CD4-positive, alpha-beta T cell treated with Interleukin-12 subunit alpha and Interleukin-12 subunit beta, for 1 hour (primary cell): Measurements from ENCODE around the gene GM2A.
A peak's percentile ranks its signal among the peaks of the same experiment; 100 is the strongest.
"Not testable (repeated sequence)": the region's sequence is repeated elsewhere in the genome, so short reads cannot be mapped to it uniquely, and the experiment has no call there.

ENCODE experiments used
- DNase-seq: peaks from one replicate; pipeline ENCODE4 v3.0.0-alpha.2; 2020

The GM2A gene

DNA sequence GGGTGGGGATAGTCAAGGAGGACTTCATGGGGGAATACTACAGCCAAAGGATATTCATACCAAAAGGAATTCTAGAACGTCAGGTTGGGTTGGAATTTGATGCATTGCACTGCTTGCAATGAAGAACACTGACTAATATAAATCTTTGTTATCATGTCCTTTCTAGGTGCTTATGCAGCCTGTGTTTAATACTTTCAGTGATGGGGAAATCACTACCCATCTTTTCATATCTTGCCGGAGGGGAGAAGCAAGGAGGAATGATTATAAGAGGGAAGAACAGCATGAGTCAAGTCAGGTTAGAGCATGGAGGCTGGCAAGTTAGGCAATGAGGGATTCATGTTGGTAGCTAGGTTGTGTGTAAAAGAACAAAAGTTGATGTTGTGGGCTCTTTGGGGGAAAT is 24.0 kb upstream of the GM2A start:
- DNase-seq = no peak

DNA sequence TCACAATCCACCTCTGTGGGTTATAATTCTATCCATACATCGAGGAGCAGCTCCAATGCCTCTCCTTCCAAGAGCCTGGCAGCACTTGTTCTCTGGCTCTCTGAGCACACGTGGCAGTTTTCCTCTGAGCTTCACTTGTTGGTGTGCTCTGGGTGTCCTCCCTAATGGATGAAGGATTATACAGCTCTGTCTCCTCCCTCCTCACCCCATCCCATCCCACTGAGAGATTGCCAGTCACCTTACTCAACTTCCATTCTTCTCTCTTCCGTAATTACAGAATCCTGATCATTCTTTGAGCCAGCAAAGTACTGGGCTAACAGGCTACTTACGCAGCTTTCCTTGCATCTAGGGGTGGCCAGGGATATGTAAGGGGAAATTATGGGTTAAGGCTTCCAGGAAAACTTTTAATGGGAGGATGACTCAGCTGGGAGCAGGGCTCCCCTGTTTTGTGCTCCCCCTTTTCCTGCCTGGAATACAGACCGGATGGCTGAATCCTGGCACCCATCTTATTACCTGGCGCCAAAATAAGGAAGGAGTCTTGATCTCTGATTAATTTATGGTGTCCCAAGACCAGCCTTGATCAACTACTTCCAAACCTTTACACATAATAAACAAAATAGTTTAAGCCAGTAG is 22.8 kb upstream of the GM2A start:
- no peak for DNase-seq

DNA sequence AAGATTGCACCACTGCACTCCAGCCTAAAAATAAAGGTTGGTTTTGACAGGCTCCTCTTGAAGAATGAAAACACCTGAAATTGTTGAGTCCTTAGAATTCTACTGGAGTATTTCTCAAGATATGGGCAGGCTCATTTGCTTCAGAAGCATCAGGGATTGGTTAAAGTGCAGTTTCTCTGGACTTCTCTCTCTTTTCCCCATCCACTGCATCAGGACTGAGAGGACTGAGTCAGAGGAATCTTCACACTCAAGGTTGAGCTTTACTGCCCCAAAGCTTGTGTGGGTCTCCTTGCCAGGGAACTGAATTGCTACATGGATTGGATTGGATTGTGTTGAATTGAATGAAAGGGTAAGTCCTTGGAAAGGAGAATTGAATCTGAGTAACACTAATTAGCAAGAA is 21.6 kb upstream of the GM2A start:
- DNase-seq = no peak

DNA sequence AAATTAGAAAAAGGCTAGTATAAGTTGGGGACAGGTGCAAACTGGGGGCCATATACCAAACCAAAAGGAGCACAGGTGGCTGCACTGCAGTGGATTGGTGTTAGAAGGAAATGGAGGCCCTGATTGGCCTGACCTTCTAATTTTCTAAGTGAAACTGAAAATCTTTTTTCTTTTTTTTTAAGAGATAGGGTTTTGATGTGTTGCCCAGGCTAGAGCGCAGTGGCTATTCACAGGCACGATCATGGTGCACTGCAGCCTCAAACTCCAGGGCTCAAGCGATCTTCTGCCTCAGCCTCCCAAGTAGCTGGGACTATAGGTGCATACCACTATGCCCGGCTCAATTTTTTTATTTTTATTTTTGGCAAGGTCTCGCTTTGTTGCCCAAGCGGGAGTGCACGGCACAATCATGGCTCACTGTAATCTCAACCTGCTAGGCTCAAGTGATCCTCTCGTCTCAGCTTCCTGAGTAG is 19.3 kb upstream of the GM2A start:
- DNase-seq = no peak

DNA sequence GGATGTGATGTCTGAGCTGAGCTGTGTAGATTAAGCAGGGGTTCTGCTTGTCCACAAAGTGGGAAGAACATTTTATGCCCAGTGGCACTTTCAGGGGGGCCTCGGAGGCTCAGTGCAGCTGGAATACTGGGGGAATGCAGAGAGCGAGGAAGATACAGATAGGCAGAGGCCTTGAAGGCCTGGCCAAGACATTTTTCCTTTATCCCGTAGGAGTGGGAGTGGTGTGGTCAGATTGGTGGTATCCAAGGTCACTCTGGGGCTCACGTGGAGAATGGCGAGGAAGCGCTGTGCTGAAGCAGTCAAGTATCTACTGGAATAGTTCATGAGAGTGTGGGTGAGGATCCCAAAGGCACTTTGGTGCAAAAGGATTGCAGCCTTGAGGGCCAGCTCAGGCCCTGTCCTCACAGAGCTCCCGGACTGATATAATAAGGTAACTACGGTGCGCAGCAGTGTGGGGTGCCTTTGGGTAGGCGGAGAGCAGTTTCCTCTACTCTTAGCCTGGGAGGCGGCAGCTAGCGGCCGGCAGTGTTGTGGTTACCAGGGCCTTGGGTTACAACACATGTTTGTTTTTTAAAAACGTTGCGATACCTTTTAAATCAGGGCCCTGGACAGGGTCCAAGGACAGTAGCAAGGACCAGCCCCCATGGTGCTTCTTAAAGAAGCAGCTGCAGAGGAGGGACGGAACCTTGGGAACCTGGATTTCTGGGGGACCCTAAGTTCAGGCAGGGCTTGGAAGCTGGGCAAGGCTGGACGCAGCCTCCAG is 18.3 kb upstream of the GM2A start:
- DNase-seq = no peak

DNA sequence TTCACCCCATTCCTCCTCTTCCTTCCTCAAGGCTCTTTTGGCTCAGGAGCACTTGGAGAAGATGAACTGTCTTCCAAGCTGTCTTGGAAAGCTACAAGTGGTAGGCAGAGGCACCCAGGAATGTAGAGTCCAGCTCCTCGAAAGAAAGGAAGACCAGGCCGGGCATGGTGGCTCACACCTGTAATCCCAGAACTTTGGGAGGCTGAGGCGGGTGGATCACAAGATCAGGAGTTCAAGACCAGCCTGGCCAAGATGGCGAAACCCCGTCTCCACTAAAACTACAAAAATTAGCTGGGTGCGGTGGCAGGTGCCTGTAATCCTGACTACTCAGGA is 17.8 kb upstream of the GM2A start:
- not testable (repeated sequence) for DNase-seq

GRCh38 chr5:151236888-151237287 is 16.1 kb upstream of the GM2A start:
- DNase-seq = no peak

- DNase-seq = no peak
These were observed 15.3 kb upstream of the GM2A start for GRCh38 chr5:151237685-151238084.

GRCh38 chr5:151238303-151238741 is 14.7 kb upstream of the GM2A start:
- no peak for DNase-seq

- DNase-seq = peak; percentile 69
These were observed 13.6 kb upstream of the GM2A start for GRCh38 chr5:151239237-151239861.

DNA sequence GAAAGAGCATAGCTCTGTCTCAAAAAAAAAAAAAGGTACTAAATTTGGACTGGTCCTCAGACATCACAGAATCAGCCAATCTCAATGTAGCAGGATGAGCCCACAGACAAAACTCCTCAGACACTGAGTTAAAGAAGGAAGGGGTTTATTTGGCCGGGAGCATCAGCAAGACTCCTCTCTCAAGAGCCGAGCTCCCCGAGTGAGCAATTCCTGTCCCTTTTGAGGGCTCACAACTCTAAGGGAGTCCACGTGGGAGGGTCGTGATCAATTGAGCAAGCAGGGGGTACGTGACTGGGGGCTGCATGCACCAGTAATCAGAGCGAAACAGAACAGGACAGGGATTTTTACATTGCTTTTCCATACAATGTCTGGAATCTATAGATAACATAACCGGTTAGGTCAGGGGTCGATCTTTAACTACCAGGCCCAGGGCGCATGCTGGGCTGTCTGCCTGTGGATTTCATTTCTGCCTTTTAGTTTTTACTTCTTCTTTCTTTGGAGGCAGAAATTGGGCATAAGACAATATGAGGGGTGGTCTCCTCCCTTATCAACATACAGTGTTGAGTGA is 12.6 kb upstream of the GM2A start:
- not testable (repeated sequence) for DNase-seq

DNA sequence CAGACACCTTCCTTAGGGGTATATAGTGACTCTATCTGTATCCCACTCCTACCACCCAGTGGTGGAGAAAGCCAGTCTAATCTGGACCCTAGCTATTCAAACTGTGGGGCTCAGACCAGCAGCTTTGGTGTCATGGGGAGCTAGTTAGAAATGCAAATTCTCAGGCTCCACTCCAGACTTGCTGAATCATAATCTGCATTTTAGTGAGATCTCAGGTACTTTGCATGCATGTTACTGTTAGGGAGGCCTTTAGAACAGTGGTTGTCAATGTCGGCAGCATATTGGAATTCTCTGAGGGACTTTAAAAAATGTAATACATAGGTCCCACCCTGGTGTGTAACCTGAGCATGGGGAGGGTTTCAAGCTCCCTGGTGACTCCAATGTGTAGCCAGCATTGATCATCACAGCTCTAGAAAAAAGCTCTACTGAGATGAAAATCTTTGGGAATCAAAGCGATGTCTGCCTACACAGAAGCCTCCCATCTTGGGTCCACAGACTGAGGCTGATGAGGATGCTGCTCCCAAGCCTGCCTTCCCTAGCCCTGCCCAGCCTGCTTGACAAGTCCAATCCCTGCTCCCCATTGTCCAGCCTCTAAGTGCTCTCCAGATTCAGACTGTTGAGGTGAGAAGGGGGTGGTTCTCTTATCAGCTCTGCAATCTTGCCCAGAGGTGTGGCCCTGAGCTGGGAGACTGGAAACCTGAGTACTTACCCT is 11.9 kb upstream of the GM2A start:
- no peak for DNase-seq

GRCh38 chr5:151243127-151243526 is 9.9 kb upstream of the GM2A start:
- no peak for DNase-seq

DNA sequence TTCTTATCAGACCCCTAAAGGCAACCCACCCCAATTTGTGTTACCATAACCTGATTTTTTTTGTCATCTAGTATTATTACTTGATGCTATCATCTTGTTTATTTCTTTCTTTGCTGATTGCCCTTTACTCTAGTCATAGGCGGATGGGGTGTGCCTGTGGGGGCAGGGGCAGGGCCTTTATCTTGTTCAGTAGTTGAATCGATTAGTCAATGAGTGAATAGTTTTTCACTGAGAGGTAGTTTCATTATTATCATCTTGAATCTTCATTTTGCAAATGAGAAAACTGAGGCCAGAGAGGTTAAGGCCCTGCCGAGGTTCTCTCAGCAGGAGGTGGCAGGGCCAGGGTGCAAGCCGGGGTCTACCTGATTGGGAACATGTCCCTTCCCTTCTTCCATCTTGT is 9.4 kb upstream of the GM2A start:
- no peak for DNase-seq

DNA sequence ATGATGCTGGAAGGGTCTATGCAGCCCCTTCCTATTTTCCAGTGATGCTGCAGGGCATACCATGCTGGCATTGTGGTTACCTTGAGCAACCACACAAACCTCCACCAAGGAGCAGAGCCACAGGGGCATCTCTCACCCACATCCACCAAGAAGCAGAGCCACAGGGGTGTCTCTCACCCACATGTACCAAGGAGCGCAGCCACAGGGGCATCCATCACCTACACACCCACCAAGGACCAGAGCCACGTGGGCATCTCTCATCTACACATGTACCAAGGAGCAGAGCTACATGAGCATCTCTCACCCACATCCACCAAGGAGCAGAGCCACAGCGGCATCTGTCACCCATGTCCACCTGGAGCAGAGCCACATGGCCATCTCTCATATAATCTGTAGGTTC is 8.8 kb upstream of the GM2A start:
- DNase-seq = no peak

GRCh38 chr5:151245680-151246219 is 7.2 kb upstream of the GM2A start:
- no peak for DNase-seq

DNA sequence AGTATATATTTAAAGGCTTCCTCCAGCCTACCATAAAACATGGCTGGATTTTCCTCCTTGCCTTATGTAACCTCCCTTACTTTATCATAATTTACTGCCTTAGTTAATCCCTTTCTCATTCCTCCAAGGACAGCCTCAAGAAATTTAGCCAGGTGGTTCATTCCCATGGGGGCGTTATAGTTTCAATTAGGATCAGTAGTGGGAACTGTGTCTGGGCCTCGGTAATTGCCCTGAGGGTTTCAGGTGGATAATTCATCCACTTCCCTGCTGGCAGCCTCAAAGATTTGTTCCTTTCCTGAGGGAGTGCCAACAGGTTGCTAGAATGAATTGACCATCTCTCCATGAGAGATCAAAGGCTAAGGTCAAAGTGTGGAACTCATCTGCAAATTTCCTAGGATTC is 4.3 kb upstream of the GM2A start:
- DNase-seq = no peak

DNA sequence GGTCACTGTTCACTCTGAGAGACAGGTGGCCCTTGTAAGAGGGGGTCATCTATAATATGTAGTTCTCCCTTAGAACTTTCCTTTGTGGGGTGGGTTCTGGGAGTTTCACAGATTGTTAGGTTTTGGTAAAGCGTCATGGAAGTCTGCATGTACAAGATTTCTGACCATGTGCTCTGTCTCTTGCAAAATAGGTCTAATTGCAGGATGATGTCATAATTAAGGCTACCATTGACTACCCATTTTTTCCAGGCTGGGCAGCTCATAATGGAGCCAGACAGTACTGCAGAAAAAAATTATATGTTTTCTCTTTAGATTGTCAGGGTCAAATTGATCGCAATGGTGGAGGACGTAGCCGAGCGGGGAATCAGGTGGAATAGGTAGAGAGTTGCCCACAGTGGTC is 3.7 kb upstream of the GM2A start:
- DNase-seq = no peak

DNA sequence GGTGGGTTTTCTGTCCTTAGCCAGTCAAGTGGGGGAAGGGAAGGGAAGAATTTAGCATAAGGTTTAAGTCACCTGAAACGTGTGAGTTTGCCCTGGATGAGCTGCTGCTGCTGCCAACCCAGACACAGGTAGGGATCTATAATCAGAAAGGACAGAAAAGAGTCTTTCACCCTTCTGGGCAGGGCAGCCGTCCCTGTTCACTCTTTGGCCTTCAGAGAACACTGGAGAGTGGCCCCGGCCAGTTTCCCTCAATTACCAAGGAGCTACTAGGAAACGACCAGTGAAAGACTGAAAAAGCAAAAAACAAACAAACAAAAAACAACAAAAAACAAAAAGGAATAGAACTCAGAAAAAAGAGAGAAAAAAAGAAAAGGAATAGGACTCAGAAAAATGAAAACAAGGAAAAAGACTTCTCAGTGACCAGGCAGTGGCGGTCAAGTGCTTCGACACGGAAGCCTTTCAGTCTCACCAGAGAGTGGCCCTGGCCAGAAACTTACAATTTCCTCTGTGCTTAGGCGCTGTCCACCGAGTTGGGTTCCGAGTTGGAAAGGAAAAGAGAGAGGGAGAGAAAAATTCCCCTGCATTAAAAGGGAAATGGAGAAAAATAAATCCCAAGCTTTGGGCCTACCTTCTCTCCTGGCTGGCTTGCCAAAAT is 2.5 kb upstream of the GM2A start:
- DNase-seq = no peak

- DNase-seq = peak; percentile 61
These were observed 1.9 kb upstream of the GM2A start for GRCh38 chr5:151251001-151251551.

DNA sequence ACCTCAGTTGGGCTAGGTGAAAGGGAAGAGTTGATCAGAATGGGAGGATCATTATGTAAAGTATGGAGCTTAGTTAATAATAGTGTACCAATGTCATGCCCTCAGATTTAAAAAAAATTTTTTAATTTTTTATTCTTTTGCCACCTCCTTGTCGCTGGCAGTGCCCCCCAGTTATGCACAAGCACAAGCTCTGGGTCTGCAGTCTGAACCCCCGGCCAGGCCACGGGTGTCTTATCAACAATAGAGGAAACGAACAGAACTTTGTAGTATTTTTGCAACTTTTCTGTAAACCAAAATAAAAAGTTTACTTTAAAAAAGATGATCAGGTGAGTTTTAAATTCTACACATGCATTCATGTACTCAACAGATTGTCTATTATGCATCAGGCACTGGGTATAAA is 1.4 kb upstream of the GM2A start:
- DNase-seq = no peak

- no peak for DNase-seq
These were observed 593 bp downstream of the GM2A start for GRCh38 chr5:151253605-151253950.
